Keratinocyte (primary cell): ENCODE measurements around the gene HLA-DPB1. TPM values are rescaled to one million over a fixed set of nuclear protein-coding genes. Genes with fewer than 3 reads are reported as not detected.

ENCODE experiments used
- DNase-seq: peaks from one replicate; pipeline ENCODE4 v3.0.0-alpha.2; 2011; ENCODE audit warnings: low read depth, missing footprints, low spot score
- FAIRE-seq: peaks from 2 replicates; lab custom pipeline; 2011; peaks lifted over from hg19 to GRCh38; lab: Jason Lieb, UNC
- H2AFZ ChIP-seq: 2 replicates; pipeline ENCODE4 v1.6.0; 2012; ENCODE audit warnings: low read length, control low read depth, inconsistent platforms; ENCODE audit not compliant: control insufficient read depth
- H3K27ac ChIP-seq: 2 replicates; pipeline ENCODE4 v1.5.1; 2011; ENCODE audit warnings: low read length; ENCODE audit not compliant: control insufficient read depth, insufficient read depth
- H3K27me3 ChIP-seq: 3 replicates; pipeline ENCODE4 v1.6.0; 2011; ENCODE audit warnings: low read length; ENCODE audit not compliant: control insufficient read depth, insufficient read depth; ENCODE audit errors: extremely low read depth
- H3K36me3 ChIP-seq, 2 experiments: 2 replicates in 1 of 2; 3 replicates in 1 of 2; pipeline ENCODE4 v1.5.1; 2011; ENCODE audit warnings: low read length in 2 of 2, mild to moderate bottlenecking in 1 of 2; ENCODE audit not compliant: control insufficient read depth in 2 of 2, insufficient read depth in 2 of 2; ENCODE audit errors: extremely low read depth in 1 of 2
- H3K4me1 ChIP-seq: 3 replicates; pipeline ENCODE4 v1.5.1; 2011; ENCODE audit warnings: low read length; ENCODE audit not compliant: control insufficient read depth, insufficient read depth; ENCODE audit errors: extremely low read depth
- H3K4me2 ChIP-seq: 3 replicates; pipeline ENCODE4 v1.6.0; 2011; ENCODE audit warnings: low read depth, low read length; ENCODE audit not compliant: control insufficient read depth, insufficient read depth; ENCODE audit errors: extremely low read depth
- H3K4me3 ChIP-seq, 3 experiments: fragments of 200-600 bp in 1 of 3; sonication (generic) in 1 of 3; 2 replicates in 2 of 3; 3 replicates in 1 of 3; pipeline ENCODE4 v1.5.1; 2011 to 2016; ENCODE audit warnings: low read length in 3 of 3, mild to moderate bottlenecking in 3 of 3, control low read depth in 2 of 3, inconsistent platforms in 1 of 3, low read depth in 1 of 3, mixed read lengths in 1 of 3, mixed run types in 1 of 3, moderate library complexity in 1 of 3; ENCODE audit not compliant: control insufficient read depth in 2 of 3, insufficient read depth in 2 of 3; ENCODE audit errors: extremely low read depth in 1 of 3
- H3K79me2 ChIP-seq: 2 replicates; pipeline ENCODE4 v1.6.0; 2012; ENCODE audit warnings: low read length; ENCODE audit not compliant: control insufficient read depth, insufficient read depth
- H3K9ac ChIP-seq: 3 replicates; pipeline ENCODE4 v1.6.0; 2011; ENCODE audit warnings: low read length; ENCODE audit not compliant: control insufficient read depth, insufficient read depth; ENCODE audit errors: extremely low read depth
- H3K9me1 ChIP-seq: 3 replicates; pipeline ENCODE4 v1.6.0; 2011; ENCODE audit warnings: low read length; ENCODE audit not compliant: control insufficient read depth, insufficient read depth; ENCODE audit errors: extremely low read depth
- H3K9me3 ChIP-seq: 2 replicates; pipeline ENCODE4 v1.5.1; 2012; ENCODE audit warnings: low read depth, low read length; ENCODE audit not compliant: control insufficient read depth
- H4K20me1 ChIP-seq: 3 replicates; pipeline ENCODE4 v1.6.0; 2011; ENCODE audit warnings: low read length; ENCODE audit not compliant: control insufficient read depth, insufficient read depth; ENCODE audit errors: extremely low read depth
- EZH2 ChIP-seq: IDR thresholded peaks from one replicate; pipeline ENCODE4 v1.6.1; 2012; ENCODE audit warnings: inconsistent platforms, mild to moderate bottlenecking, low read length, moderate library complexity
- dilution Hi-C: fragments of 300-500 bp; cut with MboI; formaldehyde crosslinking; loops from one replicate; pipeline ENCODE4 v1.7.0; 2020; ENCODE audit warnings: low sequenced_read_pairs; ENCODE audit not compliant: extremely low pct_ligation_motif_present
- polyA plus RNA-seq, 5 experiments: library from polyadenylated mRNA; depleted of rRNA in 3 of 5; stranded (reverse) in 3 of 5; stranded (forward) in 1 of 5; unstranded in 1 of 5; fragments of >200 nt; gene quantifications; 1 replicate in 1 of 5; 2 replicates in 3 of 5; 3 replicates in 1 of 5; pipeline versions ENCODE4 v1.2.1 to v1.2.3, GENCODE V29; 2011 to 2012; ENCODE audit warnings: missing spikeins in 2 of 5, low read depth in 1 of 5, low replicate concordance in 1 of 5
- TF ChIP-seq, protein P1 (sequence below), 3 experiments: IDR thresholded peaks in 1 of 3; conservative IDR thresholded peaks in 1 of 3; optimal IDR thresholded peaks in 1 of 3; 2 replicates in 2 of 3; 3 replicates in 1 of 3; pipeline versions ENCODE3 to v1.5.1; 2011; ENCODE audit warnings: low read length in 3 of 3, mild to moderate bottlenecking in 3 of 3, moderate library complexity in 2 of 3, control low read depth in 1 of 3, inconsistent platforms in 1 of 3; ENCODE audit not compliant: insufficient read depth in 2 of 3; ENCODE audit errors: extremely low read depth in 1 of 3

Gene HLA-DPB1
- polyA plus RNA-seq, 1 donor (not counting 4 experiments of a cell fraction or from before 2014, with no cell fraction given) = 0.13 TPM

DNA sequence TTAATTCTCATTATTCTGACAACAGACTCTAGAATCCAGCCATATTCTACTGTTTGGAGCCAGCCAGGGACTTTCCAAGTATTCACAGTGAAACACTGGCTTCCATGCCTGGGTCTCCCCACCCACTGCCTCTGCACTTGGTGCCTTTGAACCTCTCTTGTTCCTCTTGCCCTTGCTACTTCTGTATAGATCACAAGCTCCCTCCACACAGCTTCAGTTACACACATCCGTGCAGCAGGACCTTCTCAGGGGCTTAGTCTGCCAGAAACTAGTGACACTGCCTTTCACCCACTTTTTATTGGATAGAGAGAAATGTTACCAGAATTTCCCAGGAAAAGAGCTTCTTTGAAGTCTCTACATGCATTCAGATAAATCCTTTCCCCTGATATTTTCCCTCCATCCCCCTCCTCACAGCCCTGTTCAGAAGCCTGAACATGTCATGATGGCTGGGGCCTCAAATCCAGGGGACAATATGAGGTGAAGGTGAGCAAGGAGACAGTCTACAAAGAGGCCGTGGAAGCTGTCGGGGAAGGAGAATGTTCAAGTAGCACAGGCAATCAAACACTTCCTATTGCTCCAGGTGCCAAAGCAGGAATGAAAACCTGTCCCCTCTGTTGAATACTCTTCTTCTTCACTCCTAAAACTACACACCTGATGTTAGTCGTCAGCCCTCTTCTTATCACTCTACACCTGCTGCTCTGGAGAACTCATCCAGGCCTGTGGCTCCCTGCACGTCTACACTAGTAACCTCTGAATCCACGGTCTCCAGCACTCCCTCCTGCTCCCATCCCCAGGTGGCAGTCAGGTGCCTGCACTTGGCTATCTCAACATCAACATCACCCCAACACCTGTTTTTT lies 46.2 kb upstream of the HLA-DPB1 start:
- TF ChIP-seq, protein P1, sequence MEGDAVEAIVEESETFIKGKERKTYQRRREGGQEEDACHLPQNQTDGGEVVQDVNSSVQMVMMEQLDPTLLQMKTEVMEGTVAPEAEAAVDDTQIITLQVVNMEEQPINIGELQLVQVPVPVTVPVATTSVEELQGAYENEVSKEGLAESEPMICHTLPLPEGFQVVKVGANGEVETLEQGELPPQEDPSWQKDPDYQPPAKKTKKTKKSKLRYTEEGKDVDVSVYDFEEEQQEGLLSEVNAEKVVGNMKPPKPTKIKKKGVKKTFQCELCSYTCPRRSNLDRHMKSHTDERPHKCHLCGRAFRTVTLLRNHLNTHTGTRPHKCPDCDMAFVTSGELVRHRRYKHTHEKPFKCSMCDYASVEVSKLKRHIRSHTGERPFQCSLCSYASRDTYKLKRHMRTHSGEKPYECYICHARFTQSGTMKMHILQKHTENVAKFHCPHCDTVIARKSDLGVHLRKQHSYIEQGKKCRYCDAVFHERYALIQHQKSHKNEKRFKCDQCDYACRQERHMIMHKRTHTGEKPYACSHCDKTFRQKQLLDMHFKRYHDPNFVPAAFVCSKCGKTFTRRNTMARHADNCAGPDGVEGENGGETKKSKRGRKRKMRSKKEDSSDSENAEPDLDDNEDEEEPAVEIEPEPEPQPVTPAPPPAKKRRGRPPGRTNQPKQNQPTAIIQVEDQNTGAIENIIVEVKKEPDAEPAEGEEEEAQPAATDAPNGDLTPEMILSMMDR (optimal IDR thresholded peaks at IDR 0.05 in 1 of 3, IDR thresholded peaks at IDR 0.05 in 1 of 3, conservative IDR thresholded peaks at IDR 0.05 in 1 of 3; ENCODE audit: extremely low read depth in 1 of 3, insufficient read depth in 2 of 3, low read length in 3 of 3) = no peak
- no peak for TF ChIP-seq EZH2
- no peaks in the 10 kb centered on the region for H3K9me1 ChIP-seq
- H3K4me2 ChIP-seq = no peak overlapping the region
- H3K4me3 ChIP-seq = no peak overlapping the region
- DNase-seq (no peak), FAIRE-seq (no peak)
- H3K27ac ChIP-seq = no peak overlapping the region
- H2AFZ ChIP-seq = no peak overlapping the region
- no peaks in the 10 kb centered on the region for H3K4me1 ChIP-seq
- no peaks in the 10 kb centered on the region for H3K36me3 ChIP-seq
- no peaks in the 10 kb centered on the region for H4K20me1 ChIP-seq
- dilution Hi-C loops = no loop called here
- H3K79me2 ChIP-seq = no peaks in the 10 kb centered on the region
- H3K9me3 ChIP-seq = no peaks in the 10 kb centered on the region
- H3K27me3 ChIP-seq = peaks cover 15% of the 10 kb centered on the region
- H3K9ac ChIP-seq = no peak overlapping the region

DNA sequence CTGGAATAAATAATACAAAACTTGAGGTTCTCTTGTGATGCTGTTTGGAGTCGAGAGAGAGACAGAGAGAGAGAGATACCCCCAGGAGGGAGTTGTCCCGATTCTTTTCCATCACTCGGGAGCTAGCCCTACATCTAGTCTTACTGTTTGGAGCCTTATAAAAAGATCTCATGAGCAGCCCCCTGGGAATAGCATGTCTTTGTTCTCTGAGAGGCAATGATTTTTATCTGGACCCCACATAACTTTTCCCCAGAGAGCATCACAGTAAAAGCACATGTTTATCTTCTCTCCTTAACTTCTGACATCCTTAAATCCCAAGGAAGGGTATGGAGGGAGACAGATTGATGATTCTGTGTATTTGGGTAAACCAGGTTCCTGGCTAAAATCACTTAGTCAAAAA lies 45.5 kb upstream of the HLA-DPB1 start:
- no peak for DNase-seq

More for the DNA sequence above, 45.5 kb upstream of the HLA-DPB1 start:
- TF ChIP-seq EZH2 = no peak
- TF ChIP-seq, protein P1 (optimal IDR thresholded peaks at IDR 0.05 in 1 of 3, IDR thresholded peaks at IDR 0.05 in 1 of 3, conservative IDR thresholded peaks at IDR 0.05 in 1 of 3; ENCODE audit: extremely low read depth in 1 of 3, insufficient read depth in 2 of 3, low read length in 3 of 3) = no peak
- no peaks in the 10 kb centered on the region for H3K9me1 ChIP-seq
- H3K4me2 ChIP-seq = no peak overlapping the region
- H4K20me1 ChIP-seq = no peaks in the 10 kb centered on the region
- peaks cover 16% of the 10 kb centered on the region for H3K27me3 ChIP-seq
- H3K79me2 ChIP-seq = no peaks in the 10 kb centered on the region
- H3K4me3 ChIP-seq = no peak overlapping the region
- no peak for FAIRE-seq
- H3K4me1 ChIP-seq = no peaks in the 10 kb centered on the region
- H3K9ac ChIP-seq = no peak overlapping the region
- no peak overlapping the region for H3K27ac ChIP-seq
- H3K36me3 ChIP-seq = no peaks in the 10 kb centered on the region
- no peak overlapping the region for H2AFZ ChIP-seq
- dilution Hi-C loops = no loop called here
- H3K9me3 ChIP-seq = no peaks in the 10 kb centered on the region
